ENCODE results near the gene SEMA3F. TPM values are rescaled to one million over a fixed set of nuclear protein-coding genes. Genes with fewer than 3 reads are reported as not detected.
"Not testable (repeated sequence)": the region's sequence is repeated elsewhere in the genome, so short reads cannot be mapped to it uniquely, and the experiment has no call there.

The SEMA3F gene
- total and polyA plus RNA-seq, 2 experiments from 2014 or later = 21.8 to 27.6 TPM

- no peak overlapping the region for H3K4me3 ChIP-seq
- peaks cover 8% of the 10 kb centered on the region for H3K27me3 ChIP-seq
- H3K36me3 ChIP-seq = no peaks in the 10 kb centered on the region
- no peaks in the 10 kb centered on the region for H3K9me3 ChIP-seq (ENCODE audit: low read depth)
- no peak overlapping the region for H3K27ac ChIP-seq
- H3K4me1 ChIP-seq (ENCODE audit: low read depth) = peaks cover 11% of the 10 kb centered on the region
- DNase-seq (ENCODE audit: low read depth in 1 of 2, low spot score in 1 of 2) = no peak
- TF ChIP-seq CTCF (IDR thresholded peaks at IDR 0.05; ENCODE audit: low read depth, low read length) = no peak
Measured at GRCh38 chr3:50208677-50209344, 53.7 kb downstream of the SEMA3F start.

- no peaks in the 10 kb centered on the region for H3K36me3 ChIP-seq
- H3K27me3 ChIP-seq = peaks cover 8% of the 10 kb centered on the region
- H3K9me3 ChIP-seq (ENCODE audit: low read depth) = no peaks in the 10 kb centered on the region
- peaks cover 2% of the 10 kb centered on the region for H3K4me1 ChIP-seq (ENCODE audit: low read depth)
- no peak for TF ChIP-seq CTCF (IDR thresholded peaks at IDR 0.05; ENCODE audit: low read depth, low read length)
- H3K27ac ChIP-seq = no peak overlapping the region
- no peak for DNase-seq (ENCODE audit: low read depth in 1 of 2, low spot score in 1 of 2)
- no peak overlapping the region for H3K4me3 ChIP-seq
Measured at GRCh38 chr3:50210176-50210509, 55.0 kb downstream of the SEMA3F start.

GRCh38 chr3:50210510-50211367 lies 55.6 kb downstream of the SEMA3F start:
- Histone ChIP-seq H3K9me3 (ENCODE audit: low read depth) (no peaks in the 10 kb centered on the region), H3K36me3 (no peaks in the 10 kb centered on the region), H3K4me3 (no peak overlapping the region), H3K27ac (no peak overlapping the region), H3K27me3 (peaks cover 8% of the 10 kb centered on the region), H3K4me1 (ENCODE audit: low read depth) (peaks cover 7% of the 10 kb centered on the region)
- DNase-seq (ENCODE audit: low read depth in 1 of 2, low spot score in 1 of 2) = no peak
- TF ChIP-seq CTCF (IDR thresholded peaks at IDR 0.05; ENCODE audit: low read depth, low read length) = no peak

GRCh38 chr3:50211368-50211717 lies 56.2 kb downstream of the SEMA3F start:
- not testable (repeated sequence) for DNase-seq (ENCODE audit: low read depth in 1 of 2, low spot score in 1 of 2); H3K9me3 ChIP-seq (ENCODE audit: low read depth); H3K27ac ChIP-seq; H3K27me3 ChIP-seq; H3K4me3 ChIP-seq; H3K36me3 ChIP-seq
- peaks cover 12% of the 10 kb centered on the region for H3K4me1 ChIP-seq (ENCODE audit: low read depth)

- Histone ChIP-seq H3K36me3 (no peaks in the 10 kb centered on the region), H3K4me1 (ENCODE audit: low read depth) (peaks cover 12% of the 10 kb centered on the region), H3K27ac (no peak overlapping the region), H3K4me3 (no peak overlapping the region), H3K9me3 (ENCODE audit: low read depth) (no peaks in the 10 kb centered on the region), H3K27me3 (no peaks in the 10 kb centered on the region)
- TF ChIP-seq CTCF (IDR thresholded peaks at IDR 0.05; ENCODE audit: low read depth, low read length) = no peak
- peak in 1 of 2 donors; percentile 80 for DNase-seq (ENCODE audit: low read depth in 1 of 2, low spot score in 1 of 2)
Measured at GRCh38 chr3:50211930-50212329, 56.8 kb downstream of the SEMA3F start.

GRCh38 chr3:50212502-50212901 lies 57.4 kb downstream of the SEMA3F start:
- Histone ChIP-seq H3K4me1 (ENCODE audit: low read depth) (peaks cover 12% of the 10 kb centered on the region), H3K9me3 (ENCODE audit: low read depth) (no peaks in the 10 kb centered on the region), H3K36me3 (no peaks in the 10 kb centered on the region), H3K27ac (no peak overlapping the region), H3K27me3 (no peaks in the 10 kb centered on the region), H3K4me3 (no peak overlapping the region)
- DNase-seq (ENCODE audit: low read depth in 1 of 2, low spot score in 1 of 2) = no peak
- TF ChIP-seq CTCF (IDR thresholded peaks at IDR 0.05; ENCODE audit: low read depth, low read length) = peak; percentile 7
